GM23338 (cell line): Measurements from ENCODE around the gene GNB1L. TPM values are rescaled to one million over a fixed set of nuclear protein-coding genes. Genes with fewer than 3 reads are reported as not detected.

Source experiments
- ATAC-seq: fragments of 200-7000 bp; cut with Tn5 transposase; 3 replicates; pipeline ENCODE4 v1.9.1; 2020
- DNase-seq: peaks from one replicate; pipeline ENCODE4 v3.0.0-alpha.2; 2015; ENCODE audit warnings: low spot score
- H2AFZ ChIP-seq: fragments of 200-600 bp; sonication (generic); 2 replicates; pipeline ENCODE4 v1.8.0; 2016; ENCODE audit warnings: antibody characterized with exemption, mild to moderate bottlenecking, moderate library complexity
- H3F3A ChIP-seq: fragments of 200-600 bp; sonication (generic); replicated peaks from 2 replicates; pipeline ENCODE4 v1.8.0; 2017; ENCODE audit warnings: antibody characterized with exemption, mixed run types, low read depth
- H3K27ac ChIP-seq: fragments of 200-600 bp; sonication (generic); 2 replicates; pipeline ENCODE4 v1.6.1; 2016; ENCODE audit warnings: low read depth
- H3K27me3 ChIP-seq: fragments of 200-600 bp; sonication (generic); 2 replicates; pipeline ENCODE4 v1.8.0; 2016; ENCODE audit warnings: mild to moderate bottlenecking, mixed run types, moderate library complexity; ENCODE audit not compliant: insufficient read depth
- H3K36me3 ChIP-seq: fragments of 200-600 bp; sonication (generic); 2 replicates; pipeline ENCODE4 v1.8.0; 2016; ENCODE audit warnings: mild to moderate bottlenecking; ENCODE audit not compliant: insufficient read depth
- H3K4me1 ChIP-seq: fragments of 200-600 bp; sonication (generic); 2 replicates; pipeline ENCODE4 v1.8.0; 2016; ENCODE audit warnings: mild to moderate bottlenecking, moderate library complexity; ENCODE audit not compliant: insufficient read depth
- H3K4me2 ChIP-seq: fragments of 200-600 bp; sonication (generic); 2 replicates; pipeline ENCODE4 v1.7.1; 2017; ENCODE audit warnings: mixed run types
- H3K4me3 ChIP-seq: fragments of 200-600 bp; sonication (generic); 2 replicates; pipeline ENCODE4 v1.6.1; 2016; ENCODE audit warnings: mixed run types
- H3K79me2 ChIP-seq: fragments of 200-600 bp; sonication (generic); replicated peaks from 2 replicates; pipeline ENCODE4 v1.8.0; 2017; ENCODE audit warnings: mild to moderate bottlenecking; ENCODE audit not compliant: insufficient read depth
- H3K9me2 ChIP-seq: fragments of 200-600 bp; sonication (generic); 2 replicates; pipeline ENCODE4 v1.8.0; 2017; ENCODE audit not compliant: insufficient read depth
- H4K20me1 ChIP-seq: fragments of 200-600 bp; sonication (generic); replicated peaks from 2 replicates; pipeline ENCODE4 v1.8.0; 2017; ENCODE audit warnings: mild to moderate bottlenecking; ENCODE audit not compliant: insufficient read depth
- H3K27ac Mint-ChIP-seq: 2 replicates; pipeline ENCODE4 v1.8.0; 2020; ENCODE audit warnings: inconsistent platforms, mild to moderate bottlenecking, moderate library complexity, mixed read lengths
- H3K27me3 Mint-ChIP-seq: 3 replicates; pipeline ENCODE4 v1.8.0; 2022; ENCODE audit warnings: low read depth, mild to moderate bottlenecking, moderate library complexity, mixed read lengths, inconsistent platforms; ENCODE audit not compliant: insufficient read depth, poor library complexity
- H3K36me3 Mint-ChIP-seq: 3 replicates; pipeline ENCODE4 v1.8.0; 2021; ENCODE audit warnings: low read depth, mild to moderate bottlenecking, inconsistent platforms, moderate library complexity, mixed read lengths
- H3K4me1 Mint-ChIP-seq: 3 replicates; pipeline ENCODE4 v1.8.0; 2020; ENCODE audit warnings: mild to moderate bottlenecking, inconsistent platforms, mixed read lengths
- H3K4me3 Mint-ChIP-seq: 3 replicates; pipeline ENCODE4 v1.8.0; 2021; ENCODE audit warnings: moderate library complexity, mild to moderate bottlenecking, inconsistent platforms, mixed read lengths
- H3K9me3 Mint-ChIP-seq: 3 replicates; pipeline ENCODE4 v1.8.0; 2020; ENCODE audit warnings: moderate library complexity, mild to moderate bottlenecking, inconsistent platforms, mixed read lengths
- CREB1 ChIP-seq: fragments of 250-450 bp; sonication (Bioruptor Pico); IDR thresholded peaks from 2 replicates; pipeline ENCODE4 v1.5.0; 2020; ENCODE audit warnings: low read depth, mild to moderate bottlenecking, moderate library complexity
- CTCF ChIP-seq, 2 experiments: fragments of 200-600 bp in 1 of 2; sonication (generic) in 1 of 2; conservative IDR thresholded peaks; 2 replicates each; pipeline versions ENCODE4 v1.5.1 to v1.6.1; 2016 to 2017; ENCODE audit warnings: antibody characterized with exemption in 2 of 2, low read depth in 2 of 2, mild to moderate bottlenecking in 2 of 2, moderate library complexity in 1 of 2
- EZH2 ChIP-seq: fragments of 200-600 bp; sonication (generic); IDR thresholded peaks from one replicate; pipeline ENCODE4 v1.8.0; 2017; ENCODE audit warnings: antibody characterized with exemption, mild to moderate bottlenecking, low read depth; ENCODE audit not compliant: unreplicated experiment
- EZH2phosphoT487 ChIP-seq: fragments of 200-600 bp; sonication (generic); IDR thresholded peaks from one replicate; pipeline ENCODE4 v1.8.1; 2018; ENCODE audit warnings: antibody characterized with exemption; ENCODE audit not compliant: unreplicated experiment
- JUNB ChIP-seq: IDR thresholded peaks from one replicate; pipeline ENCODE4 v1.6.1; 2016; ENCODE audit warnings: antibody characterized with exemption; ENCODE audit not compliant: unreplicated experiment
- POLR2AphosphoS5 ChIP-seq: IDR thresholded peaks from 2 replicates; pipeline ENCODE4 v1.6.1; 2016; ENCODE audit warnings: antibody characterized with exemption, low read depth
- STAT1 ChIP-seq: IDR thresholded peaks from one replicate; pipeline ENCODE4 v1.6.1; 2016; ENCODE audit warnings: antibody characterized with exemption; ENCODE audit not compliant: unreplicated experiment
- ZNF114 ChIP-seq: fragments of 250-450 bp; sonication (Bioruptor Pico); IDR thresholded peaks from 2 replicates; pipeline ENCODE4 v1.5.0; 2020; ENCODE audit warnings: mild to moderate bottlenecking, moderate library complexity
- ZNF331 ChIP-seq: fragments of 250-450 bp; sonication (Bioruptor Pico); IDR thresholded peaks from 2 replicates; pipeline ENCODE4 v1.5.0; 2020; ENCODE audit warnings: low read depth, mild to moderate bottlenecking, moderate library complexity
- ZNF462 ChIP-seq: fragments of 250-450 bp; sonication (Bioruptor Pico); IDR thresholded peaks from 2 replicates; pipeline ENCODE4 v1.5.0; 2020; ENCODE audit warnings: mild to moderate bottlenecking, moderate library complexity
- polyA plus RNA-seq: library from polyadenylated mRNA; unstranded; fragments of >200 nt; fragmentation: Nextera tagmentation; extraction: Ambion mirVana; gene quantifications from 2 replicates; pipeline ENCODE4 v1.2.1, GENCODE V29; 2016
- total RNA-seq: library from RNA; depleted of rRNA; stranded (reverse); fragments of >200 nt; shearing (Covaris generic); gene quantifications from 2 replicates; pipeline ENCODE4 v1.2.3, GENCODE V29; 2014

GNB1L gene
- total and polyA plus RNA-seq, 2 experiments from 2014 or later, result 15.2 to 27.8 TPM

- TF ChIP-seq ZNF462 (CRISPR knock-in tag), result no peak
- no peak for TF ChIP-seq JUNB
- TF ChIP-seq CREB1, result no peak
- TF ChIP-seq STAT1, result no peak
- TF ChIP-seq EZH2phosphoT487, result no peak
- TF ChIP-seq ZNF114, result no peak
These were observed 12.0 kb upstream of the GNB1L start (continued) for GRCh38 chr22:19866665-19867009.

GRCh38 chr22:19865141-19865829 is 10.6 kb upstream of the GNB1L start:
- DNase-seq (no peak), ATAC-seq (no peak)
- no peaks in the 10 kb centered on the region for H3F3A ChIP-seq
- H4K20me1 ChIP-seq, result no peaks in the 10 kb centered on the region
- H3K27ac ChIP-seq, result no peak overlapping the region
- Mint-ChIP-seq H3K27ac (no peak overlapping the region), H3K9me3 (no peaks in the 10 kb centered on the region), H3K27me3 (peaks cover 11% of the 10 kb centered on the region), H3K36me3 (no peaks in the 10 kb centered on the region), H3K4me1 (peaks cover 12% of the 10 kb centered on the region), H3K4me3 (no peak overlapping the region)
- no peaks in the 10 kb centered on the region for H3K27me3 ChIP-seq
- H3K36me3 ChIP-seq, result no peaks in the 10 kb centered on the region
- no peaks in the 10 kb centered on the region for H3K4me1 ChIP-seq
- no peaks in the 10 kb centered on the region for H3K79me2 ChIP-seq
- no peak overlapping the region for H3K4me2 ChIP-seq
- H2AFZ ChIP-seq, result no peak overlapping the region
- H3K9me2 ChIP-seq, result no peaks in the 10 kb centered on the region
- H3K4me3 ChIP-seq, result no peak overlapping the region
- no peak for TF ChIP-seq STAT1
- TF ChIP-seq ZNF114, result no peak
- TF ChIP-seq EZH2phosphoT487, result no peak
- TF ChIP-seq JUNB, result no peak
- TF ChIP-seq EZH2, result no peak
- TF ChIP-seq POLR2AphosphoS5, result no peak
- TF ChIP-seq CTCF (conservative IDR thresholded peaks at IDR 0.05; ENCODE audit: low read depth in 2 of 2), result no peak
- no peak for TF ChIP-seq CREB1
- TF ChIP-seq ZNF331 (CRISPR knock-in tag), result no peak
